SKM-1 treated with dmso at 0.1 percent for 144 hours (cell line): Measurements from ENCODE around the gene RANBP1.
A peak's percentile ranks its signal among the peaks of the same experiment; 100 is the strongest.
"Not testable (repeated sequence)": the region's sequence is repeated elsewhere in the genome, so short reads cannot be mapped to it uniquely, and the experiment has no call there.

Experiments
- DNase-seq: peaks from one replicate; lab custom pipeline; 2025; ENCODE audit not compliant: unreplicated experiment; lab: John Stamatoyannopoulos, UW

Gene RANBP1

DNA sequence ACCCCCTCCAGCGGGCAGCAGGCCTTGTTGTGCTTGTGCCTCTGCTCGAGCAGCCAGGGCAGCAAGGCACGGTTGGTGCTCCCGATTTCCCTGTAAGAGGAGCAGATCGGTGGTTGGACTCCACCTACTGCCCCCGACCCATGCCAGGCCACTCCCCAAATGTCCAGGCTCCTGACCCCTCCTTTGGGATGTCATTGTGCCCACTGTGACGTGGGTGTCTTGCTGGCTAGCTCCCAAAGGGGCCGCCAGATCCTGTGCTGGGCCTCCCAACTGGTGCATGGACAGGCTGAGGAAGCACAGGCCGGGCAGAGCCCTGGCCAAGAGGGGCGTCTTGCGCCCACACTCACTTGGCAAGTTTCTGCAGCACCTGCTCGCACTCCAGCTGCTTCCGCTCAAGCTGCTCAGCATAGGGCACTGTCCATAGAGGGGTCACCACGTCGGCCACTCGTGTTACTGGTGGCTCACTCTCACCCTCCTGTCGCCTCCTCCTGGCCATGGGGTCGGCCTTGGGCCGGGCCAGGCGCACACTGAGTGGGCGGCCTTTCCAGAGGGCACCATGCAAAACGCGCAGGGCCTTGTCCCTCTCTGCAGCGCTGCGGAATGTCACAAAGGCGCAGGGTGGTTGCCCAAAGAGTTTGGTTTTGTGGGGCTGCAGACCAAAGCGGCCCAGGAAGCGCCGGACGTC lies at the start of gene RANBP1:
RANBP1 (plus strand) TSS at position 414 of the 685 bp plus-strand sequence; CDS start at position 495, 81 bp downstream.
- no peak for DNase-seq

GRCh38 chr22:20066617-20067383 lies 49.1 kb upstream of the RANBP1 start:
- no peak for DNase-seq

DNA sequence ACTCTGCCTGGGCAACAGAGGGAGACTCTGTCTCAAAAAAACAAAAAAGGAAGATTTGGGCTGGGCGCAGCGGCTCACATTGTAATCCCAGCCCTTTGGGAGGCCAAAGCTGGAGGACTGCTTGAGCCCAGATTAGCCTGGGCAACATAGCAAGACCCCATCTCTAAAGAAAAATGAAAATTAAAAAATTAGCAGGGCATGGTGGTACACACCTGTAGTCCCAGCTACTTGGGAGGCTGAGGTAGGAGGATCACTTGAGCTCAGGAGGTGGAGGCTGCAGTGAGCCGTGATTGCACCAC lies 48.6 kb upstream of the RANBP1 start:
- not testable (repeated sequence) for DNase-seq

- DNase-seq, result no peak
Measured at GRCh38 chr22:20068640-20069039, 47.3 kb upstream of the RANBP1 start.

DNA sequence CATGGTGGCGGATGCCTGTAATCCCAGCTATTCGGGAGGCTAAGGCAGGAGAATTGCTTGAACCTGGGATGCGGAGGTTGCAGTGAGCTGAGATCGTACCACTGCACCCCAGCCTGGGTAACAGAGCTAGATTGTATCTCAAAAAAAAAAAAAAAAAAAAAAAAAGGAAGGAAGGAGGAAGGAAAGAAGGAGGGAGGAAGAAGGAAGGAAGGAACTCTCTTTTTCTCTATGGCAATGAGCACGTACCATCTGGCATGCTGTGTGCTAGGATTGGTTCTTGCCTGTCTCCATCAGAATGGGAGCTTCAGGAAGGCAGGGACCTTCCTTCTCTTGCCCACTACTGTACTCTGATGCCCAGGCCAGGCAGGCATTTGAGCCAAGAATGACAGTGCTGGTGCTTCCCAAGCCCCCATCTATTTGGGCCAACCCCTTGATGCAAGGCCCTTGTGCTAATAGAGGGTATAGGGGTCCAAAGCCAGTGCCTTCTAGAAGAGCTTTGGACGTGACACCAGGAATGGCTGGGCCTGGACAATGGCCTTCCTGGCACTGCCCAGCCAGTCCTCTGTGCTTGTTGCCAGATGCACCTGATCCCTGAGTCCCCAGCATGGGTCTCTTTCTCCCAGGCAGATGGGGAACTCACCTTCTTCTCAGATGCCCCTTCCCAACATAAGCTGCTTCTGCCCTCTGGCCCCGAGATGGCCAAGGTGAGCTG lies 46.4 kb upstream of the RANBP1 start:
- DNase-seq, result no peak

GRCh38 chr22:20071524-20071972 lies 44.4 kb upstream of the RANBP1 start:
- no peak for DNase-seq

DNA sequence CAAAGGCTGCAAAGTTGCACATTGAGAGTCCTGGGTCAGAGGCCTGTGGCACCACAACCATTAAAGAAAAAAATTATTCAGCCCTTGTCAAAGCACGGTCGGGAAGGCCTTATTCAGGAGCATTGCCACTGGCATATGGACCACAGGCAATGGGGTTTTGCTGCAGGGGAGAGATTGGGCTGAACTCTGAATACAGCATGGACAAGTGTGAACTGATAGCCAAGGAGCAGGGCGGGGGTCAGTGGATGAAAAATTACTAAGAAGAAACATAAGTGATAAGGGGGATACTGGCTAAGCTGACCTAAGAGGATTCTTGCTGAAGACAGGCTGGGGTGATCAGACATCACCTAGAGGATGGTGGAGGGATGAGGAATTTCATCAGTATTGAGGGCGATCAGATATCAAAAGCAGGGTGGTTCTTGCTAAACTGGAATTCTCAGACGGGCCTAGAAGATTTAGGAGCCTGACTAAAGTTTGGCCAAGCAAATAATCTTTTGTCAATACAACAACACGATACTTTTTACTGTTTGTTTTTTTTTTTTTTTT lies 39.2 kb upstream of the RANBP1 start:
- DNase-seq, result no peak

GRCh38 chr22:20079745-20080444 lies 36.0 kb upstream of the RANBP1 start, which contains the start of gene DGCR8:
Gene DGCR8, plus strand, starts transcription at chr22:20080241. Its CDS starts 5,723 bp downstream, at chr22:20085964.
- peak; percentile 77 for DNase-seq

- DNase-seq, result no peak
Measured at GRCh38 chr22:20080445-20080775, 35.5 kb upstream of the RANBP1 start.

- no peak for DNase-seq
Measured at GRCh38 chr22:20080776-20081654, 34.9 kb upstream of the RANBP1 start.

DNA sequence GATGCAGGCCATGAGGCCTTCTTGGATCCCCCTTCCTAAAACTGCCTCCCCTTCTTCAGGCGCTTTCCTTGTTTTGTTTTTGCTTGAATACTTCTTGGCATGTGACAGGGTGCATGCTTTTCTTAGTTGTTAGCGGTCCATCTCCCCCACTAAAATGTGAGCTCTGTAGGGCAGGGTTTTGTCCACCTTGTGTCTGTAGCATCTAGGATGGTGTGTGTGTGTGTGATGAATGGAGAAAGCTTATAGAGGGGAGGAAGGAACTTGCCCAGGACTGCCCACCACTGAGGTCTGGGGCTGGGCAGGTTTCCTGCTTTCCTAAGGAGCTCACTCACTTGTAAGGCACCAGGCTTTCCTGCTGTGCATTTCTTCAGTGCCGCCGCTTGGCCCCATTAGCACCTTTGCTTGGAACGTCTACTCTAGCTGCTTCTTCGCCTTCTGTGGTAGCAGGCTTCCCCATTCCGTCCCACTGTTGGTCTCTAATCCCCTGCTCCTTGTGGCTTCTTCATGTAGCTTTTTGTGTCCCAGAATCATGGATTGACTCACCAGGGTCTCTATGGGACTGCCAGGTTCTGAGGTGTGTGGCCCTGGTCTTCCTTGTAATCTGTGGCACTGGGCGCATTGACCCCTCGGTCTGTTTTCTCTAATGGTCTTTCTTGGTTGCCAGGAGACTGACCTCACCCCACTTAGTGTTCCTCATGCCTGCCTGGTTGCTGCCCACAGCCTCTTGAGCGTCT lies 32.6 kb upstream of the RANBP1 start:
- no peak for DNase-seq

GRCh38 chr22:20083891-20084546 lies 31.9 kb upstream of the RANBP1 start:
- no peak for DNase-seq

DNA sequence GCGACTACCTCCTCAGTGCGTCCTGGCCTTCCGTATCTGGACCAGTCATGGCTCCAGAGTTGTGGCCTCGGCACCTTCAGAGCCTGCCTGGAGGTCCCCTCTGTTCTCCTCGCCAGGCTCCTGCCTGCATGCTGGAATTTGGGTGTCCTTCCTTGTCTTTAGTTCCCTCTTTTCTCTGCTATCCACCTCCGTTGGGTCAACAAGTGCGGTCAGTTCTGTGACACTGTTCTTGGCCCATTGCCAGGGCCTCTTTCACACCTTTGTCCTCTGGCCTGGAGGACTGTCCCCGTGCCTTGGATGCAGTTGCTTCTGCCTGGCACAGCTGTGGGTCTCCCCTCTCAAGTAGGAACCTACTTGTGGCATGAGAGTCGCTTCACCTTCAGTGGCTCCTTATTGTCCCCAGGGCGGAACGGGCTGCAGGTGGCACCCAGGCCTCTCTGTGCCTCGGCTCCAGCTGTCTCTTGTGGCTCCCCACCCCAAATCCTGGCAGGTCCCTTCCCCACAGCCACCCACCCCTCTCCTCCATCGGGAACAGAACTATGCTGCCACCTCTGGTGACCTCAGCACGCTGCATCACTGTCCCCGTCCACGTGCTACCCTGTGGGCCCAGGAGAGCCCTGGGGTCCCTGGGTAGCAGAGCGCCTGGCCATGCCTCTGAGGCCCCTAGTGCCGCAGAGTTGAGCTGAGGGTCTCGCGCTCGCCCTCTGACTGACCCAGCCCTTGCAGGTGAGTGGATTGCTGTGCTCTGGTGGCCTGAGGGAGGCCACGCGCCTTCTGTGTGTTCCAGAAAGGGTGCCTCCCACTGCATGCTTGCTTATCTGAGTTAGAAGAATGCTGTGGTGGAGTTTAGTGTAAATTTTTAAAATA lies 31.1 kb upstream of the RANBP1 start:
- DNase-seq, result peak; percentile 19

- DNase-seq, result no peak
Measured at GRCh38 chr22:20085651-20086050, 30.3 kb upstream of the RANBP1 start.

DNA sequence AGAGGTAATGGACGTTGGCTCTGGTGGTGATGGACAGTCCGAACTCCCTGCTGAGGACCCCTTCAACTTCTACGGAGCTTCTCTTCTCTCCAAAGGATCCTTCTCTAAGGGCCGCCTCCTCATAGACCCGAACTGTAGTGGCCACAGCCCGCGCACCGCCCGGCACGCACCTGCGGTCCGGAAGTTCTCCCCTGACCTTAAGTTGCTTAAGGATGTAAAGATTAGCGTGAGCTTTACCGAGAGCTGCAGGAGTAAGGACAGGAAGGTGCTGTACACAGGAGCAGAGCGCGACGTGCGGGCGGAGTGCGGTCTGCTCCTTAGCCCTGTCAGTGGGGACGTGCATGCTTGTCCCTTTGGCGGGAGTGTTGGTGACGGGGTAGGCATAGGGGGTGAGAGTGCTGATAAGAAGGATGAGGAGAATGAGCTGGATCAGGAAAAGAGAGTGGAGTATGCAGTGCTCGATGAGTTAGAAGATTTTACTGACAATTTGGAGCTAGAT lies 29.8 kb upstream of the RANBP1 start:
- no peak for DNase-seq

DNA sequence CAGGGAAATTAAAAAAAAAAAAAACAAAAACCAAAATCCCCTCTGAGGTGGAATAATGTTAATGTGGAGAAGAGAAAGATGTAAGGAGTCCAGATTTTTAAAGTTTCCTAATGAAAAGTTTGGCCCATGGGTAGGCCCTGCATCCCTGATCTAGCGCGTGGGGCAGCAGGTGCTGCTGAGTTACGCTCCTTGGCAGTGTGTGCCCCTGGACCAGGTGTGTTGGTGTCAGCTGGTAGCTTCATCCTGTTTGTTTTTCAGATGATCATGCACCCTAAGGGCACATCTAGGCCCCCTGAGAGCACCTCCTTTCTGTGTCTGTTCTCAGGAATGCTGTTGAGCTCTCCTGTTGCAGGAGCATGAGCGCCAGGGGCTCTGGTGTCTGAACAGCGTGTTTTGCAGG lies 29.1 kb upstream of the RANBP1 start:
- DNase-seq, result no peak

DNA sequence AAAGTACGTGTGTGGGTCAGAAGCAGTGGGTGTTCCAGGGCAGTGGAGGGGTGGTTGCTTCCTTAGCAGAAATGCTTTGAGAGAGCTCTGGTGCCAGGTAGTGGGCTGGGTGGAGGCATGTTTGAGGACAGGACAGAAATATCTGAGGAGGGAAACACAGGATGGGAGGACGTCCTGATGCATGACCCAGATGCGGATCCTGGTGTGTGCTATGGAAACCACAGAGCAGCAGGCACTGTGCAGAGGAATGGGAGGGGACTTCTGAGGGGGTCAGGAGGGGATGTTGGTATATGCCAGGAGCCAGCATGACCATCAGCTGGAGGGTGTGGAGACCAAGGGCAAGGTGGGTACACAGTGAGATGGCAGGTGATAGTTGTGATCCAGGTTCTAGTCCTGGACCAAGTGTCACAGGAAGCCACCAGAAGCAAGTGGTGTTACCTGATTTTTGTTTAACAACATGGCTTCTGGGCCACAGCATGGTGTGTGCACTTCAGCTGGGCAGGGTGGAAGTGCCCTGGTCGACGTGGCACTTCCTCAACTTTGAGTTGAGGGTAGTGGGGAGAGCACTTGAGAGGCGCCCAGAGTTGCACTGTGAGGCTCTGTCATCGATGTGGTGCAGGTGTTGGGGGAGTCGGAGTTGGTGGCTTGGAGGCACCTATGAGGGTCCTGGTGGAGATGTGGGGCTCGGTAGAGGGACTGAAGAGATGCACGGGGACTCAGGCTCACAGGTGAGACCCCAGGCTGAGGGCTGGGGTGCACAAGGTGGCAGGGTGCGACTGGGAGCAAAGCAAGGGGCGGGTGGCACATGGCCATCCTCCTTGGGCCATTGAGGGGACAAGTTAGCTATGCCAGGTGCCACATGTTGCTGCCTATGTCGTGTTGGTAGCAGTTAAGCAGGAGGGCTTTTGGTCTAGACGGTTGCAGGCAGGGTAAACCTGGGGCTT lies 28.3 kb upstream of the RANBP1 start:
- DNase-seq, result no peak
